GM23338 (cell line): ENCODE data around the gene HSCB. TPM values are rescaled to one million over a fixed set of nuclear protein-coding genes. Genes with fewer than 3 reads are reported as not detected.

Source experiments
- ATAC-seq: fragments of 200-7000 bp; cut with Tn5 transposase; 3 replicates; pipeline ENCODE4 v1.9.1; 2020
- DNase-seq: peaks from one replicate; pipeline ENCODE4 v3.0.0-alpha.2; 2015; ENCODE audit warnings: low spot score
- H2AFZ ChIP-seq: fragments of 200-600 bp; sonication (generic); 2 replicates; pipeline ENCODE4 v1.8.0; 2016; ENCODE audit warnings: antibody characterized with exemption, mild to moderate bottlenecking, moderate library complexity
- H3F3A ChIP-seq: fragments of 200-600 bp; sonication (generic); replicated peaks from 2 replicates; pipeline ENCODE4 v1.8.0; 2017; ENCODE audit warnings: antibody characterized with exemption, mixed run types, low read depth
- H3K27ac ChIP-seq: fragments of 200-600 bp; sonication (generic); 2 replicates; pipeline ENCODE4 v1.6.1; 2016; ENCODE audit warnings: low read depth
- H3K27me3 ChIP-seq: fragments of 200-600 bp; sonication (generic); 2 replicates; pipeline ENCODE4 v1.8.0; 2016; ENCODE audit warnings: mild to moderate bottlenecking, mixed run types, moderate library complexity; ENCODE audit not compliant: insufficient read depth
- H3K36me3 ChIP-seq: fragments of 200-600 bp; sonication (generic); 2 replicates; pipeline ENCODE4 v1.8.0; 2016; ENCODE audit warnings: mild to moderate bottlenecking; ENCODE audit not compliant: insufficient read depth
- H3K4me1 ChIP-seq: fragments of 200-600 bp; sonication (generic); 2 replicates; pipeline ENCODE4 v1.8.0; 2016; ENCODE audit warnings: mild to moderate bottlenecking, moderate library complexity; ENCODE audit not compliant: insufficient read depth
- H3K4me2 ChIP-seq: fragments of 200-600 bp; sonication (generic); 2 replicates; pipeline ENCODE4 v1.7.1; 2017; ENCODE audit warnings: mixed run types
- H3K4me3 ChIP-seq: fragments of 200-600 bp; sonication (generic); 2 replicates; pipeline ENCODE4 v1.6.1; 2016; ENCODE audit warnings: mixed run types
- H3K79me2 ChIP-seq: fragments of 200-600 bp; sonication (generic); replicated peaks from 2 replicates; pipeline ENCODE4 v1.8.0; 2017; ENCODE audit warnings: mild to moderate bottlenecking; ENCODE audit not compliant: insufficient read depth
- H3K9me2 ChIP-seq: fragments of 200-600 bp; sonication (generic); 2 replicates; pipeline ENCODE4 v1.8.0; 2017; ENCODE audit not compliant: insufficient read depth
- H4K20me1 ChIP-seq: fragments of 200-600 bp; sonication (generic); replicated peaks from 2 replicates; pipeline ENCODE4 v1.8.0; 2017; ENCODE audit warnings: mild to moderate bottlenecking; ENCODE audit not compliant: insufficient read depth
- H3K27ac Mint-ChIP-seq: 2 replicates; pipeline ENCODE4 v1.8.0; 2020; ENCODE audit warnings: inconsistent platforms, mild to moderate bottlenecking, moderate library complexity, mixed read lengths
- H3K27me3 Mint-ChIP-seq: 3 replicates; pipeline ENCODE4 v1.8.0; 2022; ENCODE audit warnings: low read depth, mild to moderate bottlenecking, moderate library complexity, mixed read lengths, inconsistent platforms; ENCODE audit not compliant: insufficient read depth, poor library complexity
- H3K36me3 Mint-ChIP-seq: 3 replicates; pipeline ENCODE4 v1.8.0; 2021; ENCODE audit warnings: low read depth, mild to moderate bottlenecking, inconsistent platforms, moderate library complexity, mixed read lengths
- H3K4me1 Mint-ChIP-seq: 3 replicates; pipeline ENCODE4 v1.8.0; 2020; ENCODE audit warnings: mild to moderate bottlenecking, inconsistent platforms, mixed read lengths
- H3K4me3 Mint-ChIP-seq: 3 replicates; pipeline ENCODE4 v1.8.0; 2021; ENCODE audit warnings: moderate library complexity, mild to moderate bottlenecking, inconsistent platforms, mixed read lengths
- H3K9me3 Mint-ChIP-seq: 3 replicates; pipeline ENCODE4 v1.8.0; 2020; ENCODE audit warnings: moderate library complexity, mild to moderate bottlenecking, inconsistent platforms, mixed read lengths
- CREB1 ChIP-seq: fragments of 250-450 bp; sonication (Bioruptor Pico); IDR thresholded peaks from 2 replicates; pipeline ENCODE4 v1.5.0; 2020; ENCODE audit warnings: low read depth, mild to moderate bottlenecking, moderate library complexity
- EZH2 ChIP-seq: fragments of 200-600 bp; sonication (generic); IDR thresholded peaks from one replicate; pipeline ENCODE4 v1.8.0; 2017; ENCODE audit warnings: antibody characterized with exemption, mild to moderate bottlenecking, low read depth; ENCODE audit not compliant: unreplicated experiment
- JUNB ChIP-seq: IDR thresholded peaks from one replicate; pipeline ENCODE4 v1.6.1; 2016; ENCODE audit warnings: antibody characterized with exemption; ENCODE audit not compliant: unreplicated experiment
- NANOG ChIP-seq: IDR thresholded peaks from 2 replicates; pipeline ENCODE4 v1.6.1; 2016; ENCODE audit warnings: antibody characterized with exemption, borderline replicate concordance
- POLR2AphosphoS5 ChIP-seq: IDR thresholded peaks from 2 replicates; pipeline ENCODE4 v1.6.1; 2016; ENCODE audit warnings: antibody characterized with exemption, low read depth
- STAT1 ChIP-seq: IDR thresholded peaks from one replicate; pipeline ENCODE4 v1.6.1; 2016; ENCODE audit warnings: antibody characterized with exemption; ENCODE audit not compliant: unreplicated experiment
- ZNF114 ChIP-seq: fragments of 250-450 bp; sonication (Bioruptor Pico); IDR thresholded peaks from 2 replicates; pipeline ENCODE4 v1.5.0; 2020; ENCODE audit warnings: mild to moderate bottlenecking, moderate library complexity
- ZNF331 ChIP-seq: fragments of 250-450 bp; sonication (Bioruptor Pico); IDR thresholded peaks from 2 replicates; pipeline ENCODE4 v1.5.0; 2020; ENCODE audit warnings: low read depth, mild to moderate bottlenecking, moderate library complexity
- polyA plus RNA-seq: library from polyadenylated mRNA; unstranded; fragments of >200 nt; fragmentation: Nextera tagmentation; extraction: Ambion mirVana; gene quantifications from 2 replicates; pipeline ENCODE4 v1.2.1, GENCODE V29; 2016
- total RNA-seq: library from RNA; depleted of rRNA; stranded (reverse); fragments of >200 nt; shearing (Covaris generic); gene quantifications from 2 replicates; pipeline ENCODE4 v1.2.3, GENCODE V29; 2014
- TF ChIP-seq, protein P1 (sequence below), 2 experiments: fragments of 200-600 bp in 1 of 2; sonication (generic) in 1 of 2; conservative IDR thresholded peaks; 2 replicates each; pipeline versions ENCODE4 v1.5.1 to v1.6.1; 2016 to 2017; ENCODE audit warnings: antibody characterized with exemption in 2 of 2, low read depth in 2 of 2, mild to moderate bottlenecking in 2 of 2, moderate library complexity in 1 of 2
- TF ChIP-seq, protein P2 (sequence below): fragments of 250-450 bp; sonication (Bioruptor Pico); IDR thresholded peaks from 2 replicates; pipeline ENCODE4 v1.5.0; 2020; ENCODE audit warnings: mild to moderate bottlenecking, moderate library complexity
- TF ChIP-seq, protein P3 (sequence below): IDR thresholded peaks from 2 replicates; pipeline ENCODE4 v1.6.1; 2016; ENCODE audit warnings: antibody characterized with exemption

Gene HSCB
- total and polyA plus RNA-seq, 2 experiments from 2014 or later: 18.6 to 30.9 TPM

DNA sequence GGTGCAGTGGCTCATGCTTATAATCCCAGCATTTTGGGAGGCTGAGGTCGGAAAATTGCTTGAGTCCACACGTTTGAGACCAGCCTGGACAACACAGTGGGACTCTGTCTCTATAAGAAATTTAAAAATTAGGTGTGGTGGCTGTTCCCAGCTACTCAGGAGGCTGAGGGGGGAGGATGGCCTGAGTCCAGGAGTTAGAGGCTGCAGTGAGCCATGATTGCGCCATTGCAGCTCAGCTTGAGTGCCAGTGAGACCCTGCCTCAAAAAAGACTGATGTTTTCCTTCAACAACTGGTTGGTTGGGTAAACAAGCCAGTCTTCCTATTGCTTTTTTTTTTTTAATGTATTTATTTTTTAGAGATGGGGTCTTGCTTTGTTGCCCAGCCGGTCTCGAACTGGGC, 49.3 kb downstream of the HSCB start (continued):
- TF ChIP-seq STAT1 (no peak), NANOG (no peak), ZNF114 (CRISPR knock-in tag) (no peak), CREB1 (CRISPR knock-in tag) (no peak), JUNB (no peak), EZH2 (no peak)
- TF ChIP-seq, protein P1, sequence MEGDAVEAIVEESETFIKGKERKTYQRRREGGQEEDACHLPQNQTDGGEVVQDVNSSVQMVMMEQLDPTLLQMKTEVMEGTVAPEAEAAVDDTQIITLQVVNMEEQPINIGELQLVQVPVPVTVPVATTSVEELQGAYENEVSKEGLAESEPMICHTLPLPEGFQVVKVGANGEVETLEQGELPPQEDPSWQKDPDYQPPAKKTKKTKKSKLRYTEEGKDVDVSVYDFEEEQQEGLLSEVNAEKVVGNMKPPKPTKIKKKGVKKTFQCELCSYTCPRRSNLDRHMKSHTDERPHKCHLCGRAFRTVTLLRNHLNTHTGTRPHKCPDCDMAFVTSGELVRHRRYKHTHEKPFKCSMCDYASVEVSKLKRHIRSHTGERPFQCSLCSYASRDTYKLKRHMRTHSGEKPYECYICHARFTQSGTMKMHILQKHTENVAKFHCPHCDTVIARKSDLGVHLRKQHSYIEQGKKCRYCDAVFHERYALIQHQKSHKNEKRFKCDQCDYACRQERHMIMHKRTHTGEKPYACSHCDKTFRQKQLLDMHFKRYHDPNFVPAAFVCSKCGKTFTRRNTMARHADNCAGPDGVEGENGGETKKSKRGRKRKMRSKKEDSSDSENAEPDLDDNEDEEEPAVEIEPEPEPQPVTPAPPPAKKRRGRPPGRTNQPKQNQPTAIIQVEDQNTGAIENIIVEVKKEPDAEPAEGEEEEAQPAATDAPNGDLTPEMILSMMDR (conservative IDR thresholded peaks at IDR 0.05; ENCODE audit: low read depth in 2 of 2): no peak

DNA sequence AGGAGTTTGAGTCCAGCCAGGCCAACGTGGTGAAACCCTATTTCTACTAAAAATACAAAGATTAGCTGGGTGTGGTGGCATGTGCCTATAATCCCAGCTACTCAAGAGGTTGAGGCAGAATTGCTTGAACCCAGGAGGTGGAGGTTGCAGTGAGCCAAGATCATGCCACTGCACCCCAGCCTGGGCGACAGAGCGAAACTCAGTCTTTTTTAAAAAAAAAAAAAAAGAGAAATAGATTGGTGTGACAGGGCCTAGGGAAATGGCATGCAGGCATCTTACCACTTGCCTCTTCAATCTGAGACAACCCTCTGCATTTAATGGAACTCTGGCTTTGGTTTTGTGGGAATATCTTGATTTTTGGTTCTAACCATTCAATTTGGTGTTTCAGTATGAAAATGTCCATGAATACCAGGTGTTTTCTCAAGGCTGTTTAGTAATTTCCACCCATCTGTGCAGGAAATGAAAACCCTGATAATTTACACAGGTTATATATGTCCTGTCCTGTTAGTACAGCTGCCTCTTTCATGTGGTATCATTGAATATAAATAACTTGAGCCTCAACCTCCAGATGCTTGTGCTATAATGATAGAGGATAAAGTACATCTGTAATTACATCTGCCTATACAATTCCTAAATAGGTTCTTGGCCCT, 50.1 kb downstream of the HSCB start:
- no peaks in the 10 kb centered on the region for H3K4me1 ChIP-seq
- H2AFZ ChIP-seq: no peak overlapping the region
- DNase-seq: no peak
- H3K4me2 ChIP-seq: no peak overlapping the region
- H3K27ac ChIP-seq: peak overlapping the region; percentile 77; the same call in 1 of the 2 replicates
- Mint-ChIP-seq H3K4me3 (no peak overlapping the region), H3K4me1 (no peaks in the 10 kb centered on the region), H3K36me3 (peaks cover 58% of the 10 kb centered on the region), H3K9me3 (no peaks in the 10 kb centered on the region), H3K27me3 (peaks cover 11% of the 10 kb centered on the region), H3K27ac (no peak overlapping the region)
- peaks cover 54% of the 10 kb centered on the region for H3F3A ChIP-seq
- ATAC-seq: no peak
- peaks cover 37% of the 10 kb centered on the region for H3K36me3 ChIP-seq
- H3K27me3 ChIP-seq: no peaks in the 10 kb centered on the region
- no peak overlapping the region for H3K4me3 ChIP-seq
- H4K20me1 ChIP-seq: peaks cover 33% of the 10 kb centered on the region
- no peaks in the 10 kb centered on the region for H3K9me2 ChIP-seq
- peaks cover 16% of the 10 kb centered on the region for H3K79me2 ChIP-seq
- TF ChIP-seq STAT1: no peak
- TF ChIP-seq, protein P2, sequence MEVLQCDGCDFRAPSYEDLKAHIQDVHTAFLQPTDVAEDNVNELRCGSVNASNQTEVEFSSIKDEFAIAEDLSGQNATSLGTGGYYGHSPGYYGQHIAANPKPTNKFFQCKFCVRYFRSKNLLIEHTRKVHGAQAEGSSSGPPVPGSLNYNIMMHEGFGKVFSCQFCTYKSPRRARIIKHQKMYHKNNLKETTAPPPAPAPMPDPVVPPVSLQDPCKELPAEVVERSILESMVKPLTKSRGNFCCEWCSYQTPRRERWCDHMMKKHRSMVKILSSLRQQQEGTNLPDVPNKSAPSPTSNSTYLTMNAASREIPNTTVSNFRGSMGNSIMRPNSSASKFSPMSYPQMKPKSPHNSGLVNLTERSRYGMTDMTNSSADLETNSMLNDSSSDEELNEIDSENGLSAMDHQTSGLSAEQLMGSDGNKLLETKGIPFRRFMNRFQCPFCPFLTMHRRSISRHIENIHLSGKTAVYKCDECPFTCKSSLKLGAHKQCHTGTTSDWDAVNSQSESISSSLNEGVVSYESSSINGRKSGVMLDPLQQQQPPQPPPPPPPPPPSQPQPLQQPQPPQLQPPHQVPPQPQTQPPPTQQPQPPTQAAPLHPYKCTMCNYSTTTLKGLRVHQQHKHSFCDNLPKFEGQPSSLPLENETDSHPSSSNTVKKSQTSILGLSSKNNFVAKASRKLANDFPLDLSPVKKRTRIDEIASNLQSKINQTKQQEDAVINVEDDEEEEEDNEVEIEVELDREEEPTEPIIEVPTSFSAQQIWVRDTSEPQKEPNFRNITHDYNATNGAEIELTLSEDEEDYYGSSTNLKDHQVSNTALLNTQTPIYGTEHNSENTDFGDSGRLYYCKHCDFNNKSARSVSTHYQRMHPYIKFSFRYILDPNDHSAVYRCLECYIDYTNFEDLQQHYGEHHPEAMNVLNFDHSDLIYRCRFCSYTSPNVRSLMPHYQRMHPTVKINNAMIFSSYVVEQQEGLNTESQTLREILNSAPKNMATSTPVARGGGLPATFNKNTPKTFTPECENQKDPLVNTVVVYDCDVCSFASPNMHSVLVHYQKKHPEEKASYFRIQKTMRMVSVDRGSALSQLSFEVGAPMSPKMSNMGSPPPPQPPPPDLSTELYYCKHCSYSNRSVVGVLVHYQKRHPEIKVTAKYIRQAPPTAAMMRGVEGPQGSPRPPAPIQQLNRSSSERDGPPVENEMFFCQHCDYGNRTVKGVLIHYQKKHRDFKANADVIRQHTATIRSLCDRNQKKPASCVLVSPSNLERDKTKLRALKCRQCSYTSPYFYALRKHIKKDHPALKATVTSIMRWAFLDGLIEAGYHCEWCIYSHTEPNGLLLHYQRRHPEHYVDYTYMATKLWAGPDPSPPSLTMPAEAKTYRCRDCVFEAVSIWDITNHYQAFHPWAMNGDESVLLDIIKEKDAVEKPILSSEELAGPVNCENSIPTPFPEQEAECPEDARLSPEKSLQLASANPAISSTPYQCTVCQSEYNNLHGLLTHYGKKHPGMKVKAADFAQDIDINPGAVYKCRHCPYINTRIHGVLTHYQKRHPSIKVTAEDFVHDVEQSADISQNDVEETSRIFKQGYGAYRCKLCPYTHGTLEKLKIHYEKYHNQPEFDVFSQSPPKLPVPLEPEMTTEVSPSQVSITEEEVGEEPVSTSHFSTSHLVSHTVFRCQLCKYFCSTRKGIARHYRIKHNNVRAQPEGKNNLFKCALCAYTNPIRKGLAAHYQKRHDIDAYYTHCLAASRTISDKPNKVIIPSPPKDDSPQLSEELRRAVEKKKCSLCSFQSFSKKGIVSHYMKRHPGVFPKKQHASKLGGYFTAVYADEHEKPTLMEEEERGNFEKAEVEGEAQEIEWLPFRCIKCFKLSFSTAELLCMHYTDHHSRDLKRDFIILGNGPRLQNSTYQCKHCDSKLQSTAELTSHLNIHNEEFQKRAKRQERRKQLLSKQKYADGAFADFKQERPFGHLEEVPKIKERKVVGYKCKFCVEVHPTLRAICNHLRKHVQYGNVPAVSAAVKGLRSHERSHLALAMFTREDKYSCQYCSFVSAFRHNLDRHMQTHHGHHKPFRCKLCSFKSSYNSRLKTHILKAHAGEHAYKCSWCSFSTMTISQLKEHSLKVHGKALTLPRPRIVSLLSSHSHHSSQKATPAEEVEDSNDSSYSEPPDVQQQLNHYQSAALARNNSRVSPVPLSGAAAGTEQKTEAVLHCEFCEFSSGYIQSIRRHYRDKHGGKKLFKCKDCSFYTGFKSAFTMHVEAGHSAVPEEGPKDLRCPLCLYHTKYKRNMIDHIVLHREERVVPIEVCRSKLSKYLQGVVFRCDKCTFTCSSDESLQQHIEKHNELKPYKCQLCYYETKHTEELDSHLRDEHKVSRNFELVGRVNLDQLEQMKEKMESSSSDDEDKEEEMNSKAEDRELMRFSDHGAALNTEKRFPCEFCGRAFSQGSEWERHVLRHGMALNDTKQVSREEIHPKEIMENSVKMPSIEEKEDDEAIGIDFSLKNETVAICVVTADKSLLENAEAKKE (CRISPR knock-in tag): no peak
- no peak for TF ChIP-seq JUNB
- TF ChIP-seq POLR2AphosphoS5: no peak
- no peak for TF ChIP-seq EZH2
- TF ChIP-seq, protein P1 (conservative IDR thresholded peaks at IDR 0.05; ENCODE audit: low read depth in 2 of 2): no peak
- TF ChIP-seq ZNF331 (CRISPR knock-in tag): no peak
- no peak for TF ChIP-seq CREB1 (CRISPR knock-in tag)
- TF ChIP-seq, protein P3, sequence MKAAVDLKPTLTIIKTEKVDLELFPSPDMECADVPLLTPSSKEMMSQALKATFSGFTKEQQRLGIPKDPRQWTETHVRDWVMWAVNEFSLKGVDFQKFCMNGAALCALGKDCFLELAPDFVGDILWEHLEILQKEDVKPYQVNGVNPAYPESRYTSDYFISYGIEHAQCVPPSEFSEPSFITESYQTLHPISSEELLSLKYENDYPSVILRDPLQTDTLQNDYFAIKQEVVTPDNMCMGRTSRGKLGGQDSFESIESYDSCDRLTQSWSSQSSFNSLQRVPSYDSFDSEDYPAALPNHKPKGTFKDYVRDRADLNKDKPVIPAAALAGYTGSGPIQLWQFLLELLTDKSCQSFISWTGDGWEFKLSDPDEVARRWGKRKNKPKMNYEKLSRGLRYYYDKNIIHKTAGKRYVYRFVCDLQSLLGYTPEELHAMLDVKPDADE: no peak
- no peak for TF ChIP-seq NANOG
